NT2/D1 (cell line): Measurements from ENCODE around the gene RAB34.

Experiments used
- DNase-seq: peaks from one replicate; pipeline ENCODE4 v3.0.0-alpha.2; 2011; ENCODE audit warnings: low read depth, low spot score
- H3K27me3 ChIP-seq: 2 replicates; pipeline ENCODE4 v1.6.0; 2011; ENCODE audit warnings: mild to moderate bottlenecking; ENCODE audit not compliant: insufficient read length, insufficient read depth
- H3K36me3 ChIP-seq: 2 replicates; pipeline ENCODE4 v1.6.1; 2011; ENCODE audit warnings: mild to moderate bottlenecking, low read length, mixed read lengths; ENCODE audit not compliant: insufficient read depth, insufficient read length
- H3K4me1 ChIP-seq: 2 replicates; pipeline ENCODE4 v1.5.1; 2011; ENCODE audit not compliant: insufficient read depth, insufficient read length
- H3K4me3 ChIP-seq: 2 replicates; pipeline ENCODE4 v1.5.1; 2011; ENCODE audit warnings: low read depth; ENCODE audit not compliant: insufficient read length
- H3K9ac ChIP-seq: 2 replicates; pipeline ENCODE4 v1.6.0; 2011; ENCODE audit warnings: low read depth; ENCODE audit not compliant: insufficient read length
- H3K9me3 ChIP-seq: 2 replicates; pipeline ENCODE4 v1.5.1; 2011; ENCODE audit warnings: mild to moderate bottlenecking, low read length; ENCODE audit not compliant: insufficient read depth
- SUZ12 ChIP-seq: IDR thresholded peaks from 2 replicates; pipeline ENCODE4 v1.6.1; 2011; ENCODE audit not compliant: insufficient read length, insufficient read depth; ENCODE audit errors: extremely low read depth
- YY1 ChIP-seq: IDR thresholded peaks from 2 replicates; pipeline ENCODE4 v1.6.1; 2011; ENCODE audit not compliant: insufficient read length, insufficient read depth
- ZNF274 ChIP-seq: IDR thresholded peaks from 2 replicates; pipeline ENCODE4 v1.6.1; 2011; ENCODE audit warnings: mild to moderate bottlenecking, low read depth, low read length

The RAB34 gene

GRCh38 chr17:28669918-28670317 lies 47.8 kb downstream of the RAB34 start:
- no peaks in the 10 kb centered on the region for H3K9me3 ChIP-seq
- H3K9ac ChIP-seq = no peak overlapping the region
- no peaks in the 10 kb centered on the region for H3K4me1 ChIP-seq
- H3K4me3 ChIP-seq = no peak overlapping the region
- no peaks in the 10 kb centered on the region for H3K27me3 ChIP-seq
- TF ChIP-seq SUZ12 = no peak
- TF ChIP-seq YY1 = no peak
- TF ChIP-seq ZNF274 = no peak
- peaks cover 69% of the 10 kb centered on the region for H3K36me3 ChIP-seq
- no peak for DNase-seq

DNA sequence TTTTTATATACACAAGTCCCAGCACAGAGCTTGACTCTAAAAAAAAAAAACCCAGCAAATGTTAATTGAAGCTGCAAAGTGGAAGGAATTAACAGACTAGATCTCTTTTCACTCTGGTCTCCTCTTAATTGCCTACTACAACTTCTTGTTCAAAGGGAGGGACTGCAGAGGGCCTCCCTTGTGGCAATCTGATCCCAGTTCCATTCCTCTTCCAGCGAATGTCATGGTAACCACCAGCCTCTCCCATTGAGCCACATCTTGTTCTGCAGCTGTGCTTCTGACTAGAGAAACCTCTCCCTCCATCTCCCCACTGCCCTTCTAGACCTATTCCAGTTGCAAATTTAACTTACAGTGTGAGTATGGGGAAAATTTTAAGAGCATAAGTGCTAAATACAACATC lies 49.8 kb downstream of the RAB34 start:
- Histone ChIP-seq H3K4me1 (no peaks in the 10 kb centered on the region), H3K36me3 (peaks cover 65% of the 10 kb centered on the region), H3K27me3 (no peaks in the 10 kb centered on the region), H3K4me3 (no peak overlapping the region), H3K9ac (no peak overlapping the region), H3K9me3 (no peaks in the 10 kb centered on the region)
- TF ChIP-seq YY1 (no peak), SUZ12 (no peak), ZNF274 (no peak)
- no peak for DNase-seq

DNA sequence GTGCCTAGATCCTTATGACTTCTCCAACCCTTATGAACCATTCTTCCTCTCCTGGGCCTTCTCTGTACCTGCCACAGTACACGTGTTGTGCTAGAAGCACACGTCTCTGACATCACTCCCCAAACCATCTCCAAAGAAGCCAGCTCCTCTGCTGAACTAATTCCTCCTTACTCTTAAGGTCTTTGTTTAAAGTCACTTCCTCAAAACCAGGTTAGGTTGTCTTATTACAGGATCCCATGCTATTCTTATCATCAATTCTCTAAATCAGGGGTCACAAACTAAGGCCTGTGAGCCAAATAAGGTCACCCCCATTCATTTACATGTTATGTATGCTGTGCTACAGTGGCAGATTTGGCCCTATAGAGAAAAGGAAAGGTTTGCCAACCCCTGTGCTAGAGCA lies 51.7 kb downstream of the RAB34 start:
- H3K9me3 ChIP-seq = peaks cover 3% of the 10 kb centered on the region
- no peak overlapping the region for H3K4me3 ChIP-seq
- peaks cover 48% of the 10 kb centered on the region for H3K36me3 ChIP-seq
- no peak for DNase-seq
- H3K9ac ChIP-seq = no peak overlapping the region
- H3K4me1 ChIP-seq = no peaks in the 10 kb centered on the region
- TF ChIP-seq SUZ12 = no peak
- TF ChIP-seq YY1 = no peak
- no peak for TF ChIP-seq ZNF274
- H3K27me3 ChIP-seq = no peaks in the 10 kb centered on the region
